Effector CD8-positive, alpha-beta T cell (primary cell): ENCODE data around the gene SLC35F4.
"Not testable (repeated sequence)": the region's sequence is repeated elsewhere in the genome, so short reads cannot be mapped to it uniquely, and the experiment has no call there.

Source experiments
- DNase-seq: peaks from one replicate; lab custom pipeline; 2025; lab: John Stamatoyannopoulos, UW

Gene SLC35F4

GRCh38 chr14:57796556-57796955, 69.3 kb downstream of the SLC35F4 start:
- DNase-seq: no peak

- DNase-seq: no peak
Observed at GRCh38 chr14:57785058-57785457, 80.8 kb downstream of the SLC35F4 start.

- DNase-seq: no peak
Observed at GRCh38 chr14:57771801-57772200, 94.1 kb downstream of the SLC35F4 start.

- no peak for DNase-seq
Observed at GRCh38 chr14:57769863-57770523, 95.9 kb downstream of the SLC35F4 start.

- no peak for DNase-seq
Observed at GRCh38 chr14:57761800-57762199, 104.1 kb downstream of the SLC35F4 start.

- no peak for DNase-seq
Observed at GRCh38 chr14:57760896-57761295, 105.0 kb downstream of the SLC35F4 start.

GRCh38 chr14:57755018-57755521, 110.8 kb downstream of the SLC35F4 start:
- DNase-seq: no peak

GRCh38 chr14:57754527-57754926, 111.4 kb downstream of the SLC35F4 start:
- no peak for DNase-seq

- no peak for DNase-seq
Observed at GRCh38 chr14:57753821-57754220, 112.1 kb downstream of the SLC35F4 start.

- DNase-seq: not testable (repeated sequence)
Observed at GRCh38 chr14:57752142-57752695, 113.7 kb downstream of the SLC35F4 start.

- no peak for DNase-seq
Observed at GRCh38 chr14:57751400-57751799, 114.5 kb downstream of the SLC35F4 start.

GRCh38 chr14:57749267-57749666, 116.6 kb downstream of the SLC35F4 start:
- DNase-seq: no peak

GRCh38 chr14:57748279-57748678, 117.6 kb downstream of the SLC35F4 start:
- DNase-seq: no peak

GRCh38 chr14:57747036-57747435, 118.9 kb downstream of the SLC35F4 start:
- DNase-seq: no peak

GRCh38 chr14:57746563-57746962, 119.3 kb downstream of the SLC35F4 start:
- DNase-seq: no peak

- DNase-seq: no peak
Observed at GRCh38 chr14:57739516-57739915, 126.4 kb downstream of the SLC35F4 start.

GRCh38 chr14:57737598-57737997, 128.3 kb downstream of the SLC35F4 start:
- no peak for DNase-seq

GRCh38 chr14:57736391-57736790, 129.5 kb downstream of the SLC35F4 start:
- no peak for DNase-seq

- DNase-seq: no peak
Observed at GRCh38 chr14:57735276-57735675, 130.6 kb downstream of the SLC35F4 start.

- no peak for DNase-seq
Observed at GRCh38 chr14:57732463-57733285, 133.2 kb downstream of the SLC35F4 start.

- no peak for DNase-seq
Observed at GRCh38 chr14:57729208-57730187, 136.4 kb downstream of the SLC35F4 start.
